Epithelial cell of prostate (primary cell): Measurements from ENCODE around the gene MEGF8.

Source experiments
- DNase-seq: peaks from one replicate; pipeline ENCODE4 v3.0.0-alpha.2; 2011; ENCODE audit warnings: low read depth, low spot score
- H3K27ac ChIP-seq: fragments of 450-650 bp; 2 replicates; pipeline ENCODE4 v1.5.1; 2017; ENCODE audit warnings: mild to moderate bottlenecking

Gene MEGF8

DNA sequence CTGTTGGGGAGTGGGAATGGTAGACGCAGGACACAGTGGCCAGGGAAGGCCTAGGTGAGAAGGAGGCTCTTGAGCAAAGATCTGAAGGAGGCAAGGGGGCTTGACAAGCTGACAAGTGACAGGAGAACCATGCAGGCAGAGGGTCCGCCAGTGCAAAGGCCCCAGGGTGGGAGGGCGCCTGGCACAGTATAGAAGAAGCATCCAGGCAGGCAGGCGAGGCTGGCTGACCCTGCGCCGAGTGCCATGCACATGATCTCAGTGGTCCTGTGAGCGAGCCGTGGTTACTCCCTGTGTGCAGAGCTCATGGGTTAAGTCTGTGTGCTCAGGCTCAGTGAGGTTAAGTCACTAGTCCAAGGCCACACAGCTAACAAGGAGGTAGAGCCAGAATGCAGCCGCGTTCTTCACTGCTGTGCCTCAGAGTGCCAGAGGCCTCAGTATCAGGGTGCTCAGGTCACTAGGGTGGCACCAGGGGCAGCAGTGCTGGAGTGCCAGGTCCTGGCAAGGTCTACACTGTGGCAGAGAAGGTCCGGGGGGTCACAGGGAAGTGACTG lies 49.5 kb downstream of the MEGF8 start:
- DNase-seq, result no peak

DNA sequence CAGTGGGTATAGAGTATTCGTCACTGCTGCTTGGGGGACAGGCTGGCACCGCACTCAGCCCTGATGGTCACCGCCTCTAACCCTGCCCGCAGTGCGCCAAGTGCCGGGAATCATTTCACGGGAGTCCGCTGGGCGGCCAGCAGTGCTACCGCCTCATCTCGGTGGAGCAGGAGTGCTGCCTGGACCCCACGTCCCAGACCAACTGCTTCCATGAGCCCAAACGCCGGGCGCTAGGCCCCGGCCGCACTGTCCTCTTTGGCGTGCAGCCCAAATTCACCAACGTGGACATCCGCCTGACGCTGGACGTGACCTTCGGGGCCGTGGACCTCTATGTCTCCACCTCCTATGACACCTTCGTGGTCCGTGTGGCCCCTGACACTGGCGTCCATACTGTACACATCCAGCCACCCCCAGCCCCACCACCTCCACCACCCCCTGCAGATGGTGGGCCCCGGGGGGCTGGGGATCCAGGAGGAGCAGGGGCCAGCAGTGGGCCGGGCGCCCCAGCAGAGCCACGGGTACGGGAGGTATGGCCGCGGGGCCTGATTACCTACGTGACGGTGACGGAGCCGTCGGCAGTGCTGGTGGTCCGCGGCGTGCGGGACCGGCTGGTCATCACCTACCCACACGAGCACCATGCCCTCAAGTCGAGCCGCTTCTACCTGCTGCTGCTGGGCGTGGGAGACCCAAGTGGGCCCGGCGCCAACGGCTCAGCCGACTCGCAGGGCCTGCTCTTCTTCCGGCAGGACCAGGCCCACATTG lies 50.2 kb downstream of the MEGF8 start:
- DNase-seq, result no peak
- H3K27ac ChIP-seq, result no peak overlapping the region

More for the DNA sequence above, 49.5 kb downstream of the MEGF8 start:
- H3K27ac ChIP-seq, result no peak overlapping the region

DNA sequence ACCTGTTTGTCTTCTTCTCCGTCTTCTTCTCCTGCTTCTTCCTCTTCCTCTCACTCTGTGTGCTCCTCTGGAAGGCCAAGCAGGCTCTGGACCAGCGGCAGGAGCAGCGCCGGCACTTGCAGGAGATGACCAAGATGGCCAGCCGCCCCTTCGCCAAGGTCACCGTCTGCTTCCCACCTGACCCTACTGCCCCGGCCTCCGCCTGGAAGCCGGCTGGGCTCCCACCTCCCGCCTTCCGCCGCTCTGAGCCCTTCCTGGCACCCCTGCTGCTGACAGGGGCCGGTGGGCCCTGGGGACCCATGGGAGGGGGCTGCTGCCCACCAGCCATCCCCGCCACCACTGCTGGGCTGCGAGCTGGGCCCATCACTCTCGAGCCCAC lies 50.7 kb downstream of the MEGF8 start:
- no peak for DNase-seq
- no peak overlapping the region for H3K27ac ChIP-seq

DNA sequence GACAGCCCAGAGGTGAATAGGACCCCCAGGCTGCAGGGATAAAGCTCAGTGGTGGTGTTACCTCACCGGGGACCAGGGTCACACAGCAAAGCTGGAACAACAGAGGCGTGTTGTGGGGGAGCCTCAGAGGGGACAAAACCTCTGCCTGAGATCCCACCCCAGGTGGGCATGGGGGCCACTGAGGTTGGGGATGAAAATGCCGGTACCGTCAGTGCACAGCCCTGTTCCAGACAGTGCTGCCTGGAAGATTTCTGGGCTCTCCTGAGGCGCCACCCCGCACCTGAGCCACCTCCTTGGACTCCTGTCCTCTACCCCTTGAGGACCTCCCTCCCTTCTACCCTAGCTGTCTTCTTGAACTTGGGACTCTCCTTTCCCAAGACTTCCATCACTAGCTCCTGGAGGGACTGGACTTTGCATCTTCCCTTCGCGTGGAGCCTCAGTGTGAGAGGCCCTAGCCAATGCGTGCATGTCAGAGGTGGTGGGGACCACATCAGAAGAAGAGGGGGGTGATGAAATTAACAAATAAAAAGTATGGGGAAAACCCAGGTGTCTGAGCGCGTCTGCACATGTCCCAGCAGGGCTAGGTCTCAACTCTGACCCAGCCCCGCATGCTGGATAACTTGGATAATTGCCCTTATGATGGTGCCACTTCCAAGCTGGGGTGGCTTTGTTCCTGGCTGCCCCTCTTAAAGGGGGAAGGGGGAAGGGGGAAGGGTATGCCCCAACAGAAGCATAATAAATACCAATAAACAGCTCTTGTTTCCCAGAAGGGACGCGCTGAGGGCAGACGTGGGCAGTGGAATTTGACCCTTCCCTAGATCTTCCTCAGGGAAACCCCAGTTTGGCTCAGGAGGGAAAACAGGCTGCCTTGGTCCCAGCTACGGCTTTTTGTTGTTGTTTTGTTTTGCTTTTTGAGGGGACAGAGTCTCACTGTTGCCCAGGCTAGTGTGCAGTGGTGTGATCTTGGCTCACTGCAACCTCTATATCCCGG lies 53.1 kb downstream of the MEGF8 start:
- H3K27ac ChIP-seq, result no peak overlapping the region
- no peak for DNase-seq

DNA sequence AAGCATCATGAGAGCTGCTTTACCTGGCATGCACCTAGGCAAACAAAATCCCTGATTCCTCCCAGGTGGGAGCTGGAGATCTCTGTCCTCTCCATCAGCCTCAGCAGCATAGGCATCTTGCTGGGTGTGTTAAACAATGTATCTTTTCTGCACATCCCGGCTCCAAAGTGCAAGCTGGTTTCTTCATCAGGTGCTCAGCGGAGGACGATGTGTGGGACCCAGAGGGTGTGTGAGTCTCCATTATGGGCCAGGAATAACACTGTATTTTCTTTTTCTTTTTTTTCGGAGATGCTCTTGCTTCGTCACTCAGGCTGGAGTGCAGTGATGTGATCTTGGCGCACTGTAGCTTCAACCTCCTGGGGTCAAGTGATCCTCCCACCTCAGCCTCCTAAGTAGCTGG lies 54.7 kb downstream of the MEGF8 start:
- no peak for DNase-seq
- no peak overlapping the region for H3K27ac ChIP-seq

DNA sequence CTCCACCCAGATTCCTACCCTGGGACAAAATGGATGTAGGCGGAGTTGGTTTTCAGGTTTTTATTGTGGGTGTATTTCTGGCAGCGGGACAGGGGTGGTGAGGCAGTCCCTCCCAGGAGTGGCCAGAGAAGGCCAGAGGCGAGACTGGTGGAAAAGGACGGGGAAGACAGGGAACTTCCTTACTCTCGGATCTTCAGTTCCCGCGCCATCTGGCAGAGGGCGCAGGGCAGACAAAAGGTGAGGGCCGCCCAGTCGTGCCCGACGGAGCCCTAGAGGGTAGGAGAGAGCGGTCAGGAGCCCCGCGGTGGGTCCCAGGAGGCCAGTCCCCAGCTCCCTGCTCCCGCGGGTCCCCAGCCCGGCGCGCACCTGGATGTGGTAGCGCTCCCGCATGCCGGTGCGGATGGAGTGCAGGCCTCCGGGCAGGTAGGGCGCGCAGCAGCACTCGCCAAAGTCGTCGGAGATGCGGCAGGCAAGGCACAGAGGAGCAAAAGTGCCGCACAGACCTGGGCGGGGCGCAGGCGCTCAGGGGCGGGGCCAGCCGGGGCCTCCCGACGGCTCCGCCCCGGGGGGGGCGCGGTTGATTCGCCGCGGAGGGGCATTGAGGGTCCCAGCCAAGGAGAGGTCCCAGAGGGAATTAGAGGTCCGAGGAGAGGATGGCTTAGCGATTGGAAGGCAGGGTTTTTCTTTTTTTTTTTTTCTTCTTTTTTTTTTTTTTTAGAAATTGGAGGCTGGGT lies 61.7 kb downstream of the MEGF8 start:
- H3K27ac ChIP-seq, result peak overlapping the region; percentile 41
- peak; percentile 33 for DNase-seq

DNA sequence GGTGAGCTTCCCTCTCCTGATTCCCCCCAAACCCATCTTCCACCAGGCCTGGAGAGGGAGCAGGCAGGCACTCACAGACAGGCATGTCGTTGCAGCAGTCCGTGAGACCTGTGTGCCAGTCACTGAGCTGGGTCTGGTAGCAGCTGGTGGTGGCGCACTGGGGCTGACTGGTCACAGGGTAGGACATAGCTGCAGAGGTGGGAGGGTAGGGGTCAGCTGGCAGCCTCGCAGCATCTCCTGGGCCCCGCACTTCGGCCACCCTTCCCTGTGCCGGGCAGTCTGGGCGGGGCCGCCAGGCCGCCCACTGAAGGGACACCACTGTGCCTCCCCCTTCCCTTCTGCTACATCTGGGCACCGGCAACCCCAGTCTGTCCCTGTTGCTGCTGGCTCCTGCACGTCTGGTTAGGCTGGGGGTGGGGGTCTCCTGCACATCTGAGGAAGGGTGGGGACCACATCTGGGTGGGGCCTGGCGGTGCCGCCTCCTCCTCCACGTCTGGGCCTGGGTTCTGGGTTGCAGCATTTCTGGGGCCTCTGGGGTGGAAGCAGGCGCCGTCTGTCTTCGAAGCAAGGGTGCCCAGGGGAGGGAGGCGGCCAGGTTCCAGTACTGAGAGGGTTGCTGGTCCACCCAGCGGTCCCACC lies 63.5 kb downstream of the MEGF8 start:
- no peak for DNase-seq
- no peak overlapping the region for H3K27ac ChIP-seq

DNA sequence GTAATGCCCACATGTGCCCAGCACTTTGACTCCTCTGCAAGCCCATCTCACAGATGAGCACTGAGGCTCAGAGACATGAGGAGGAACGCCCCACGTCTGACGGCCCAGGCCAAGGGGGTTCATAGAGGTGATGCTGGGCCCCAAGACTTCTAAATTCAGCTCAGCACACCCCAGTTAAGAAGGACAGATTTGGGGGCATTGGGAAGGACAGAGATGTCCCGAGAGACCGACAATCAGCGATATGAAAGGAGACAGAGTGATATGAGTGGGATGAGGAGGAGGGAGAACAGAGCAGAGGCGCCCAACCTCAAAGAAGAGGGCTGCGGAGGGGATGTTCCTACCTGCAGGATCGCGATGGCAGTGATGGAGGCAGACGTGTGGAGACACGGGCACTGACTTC lies 64.5 kb downstream of the MEGF8 start, which contains the start of gene CNFN:
CNFN (minus strand) TSS at position 399 of the 400 bp plus-strand sequence. CDS start 1,260 bp downstream, outside the sequence.
- DNase-seq, result no peak
- H3K27ac ChIP-seq, result no peak within 1 kb of the TSS

DNA sequence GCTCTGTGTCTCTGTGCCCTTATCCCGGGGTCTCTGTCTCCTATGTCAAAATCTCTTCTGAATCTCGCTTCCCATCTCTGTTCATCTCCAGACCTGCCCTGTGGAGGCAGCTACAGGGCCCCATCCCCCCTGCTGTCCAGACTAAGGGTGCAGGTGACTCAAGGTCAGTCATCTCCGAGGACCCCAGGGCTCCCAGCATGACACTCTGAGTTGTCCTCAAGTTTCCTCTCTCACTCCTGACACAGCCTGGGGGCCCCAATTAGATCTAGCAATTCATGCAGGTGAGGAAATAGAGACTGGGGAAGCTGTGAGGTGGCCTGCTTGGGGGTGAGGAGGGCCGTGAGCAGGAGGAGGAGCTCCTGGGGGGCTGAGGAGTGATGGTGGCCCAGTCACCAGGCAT lies 66.7 kb downstream of the MEGF8 start:
- no peak overlapping the region for H3K27ac ChIP-seq
- no peak for DNase-seq

DNA sequence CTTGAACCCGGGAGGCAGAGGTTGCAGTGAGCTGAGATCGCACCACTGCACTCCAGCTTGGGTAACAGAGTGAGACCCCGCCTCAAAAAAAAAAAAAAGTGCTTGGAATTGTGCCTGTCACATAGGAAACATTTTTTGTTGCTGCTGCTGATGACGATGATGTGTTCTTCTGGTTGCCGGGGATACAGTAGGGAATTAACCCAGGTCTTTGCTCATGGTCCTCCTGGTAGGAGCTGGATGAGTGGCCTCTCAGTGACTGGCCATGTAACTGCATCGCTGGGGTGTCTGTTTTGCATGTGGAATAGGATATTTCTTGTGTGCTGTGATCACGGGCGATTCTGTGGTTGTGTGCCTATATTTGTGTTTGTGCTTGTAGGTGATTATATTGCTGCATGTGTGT lies 69.3 kb downstream of the MEGF8 start:
- DNase-seq, result no peak

DNA sequence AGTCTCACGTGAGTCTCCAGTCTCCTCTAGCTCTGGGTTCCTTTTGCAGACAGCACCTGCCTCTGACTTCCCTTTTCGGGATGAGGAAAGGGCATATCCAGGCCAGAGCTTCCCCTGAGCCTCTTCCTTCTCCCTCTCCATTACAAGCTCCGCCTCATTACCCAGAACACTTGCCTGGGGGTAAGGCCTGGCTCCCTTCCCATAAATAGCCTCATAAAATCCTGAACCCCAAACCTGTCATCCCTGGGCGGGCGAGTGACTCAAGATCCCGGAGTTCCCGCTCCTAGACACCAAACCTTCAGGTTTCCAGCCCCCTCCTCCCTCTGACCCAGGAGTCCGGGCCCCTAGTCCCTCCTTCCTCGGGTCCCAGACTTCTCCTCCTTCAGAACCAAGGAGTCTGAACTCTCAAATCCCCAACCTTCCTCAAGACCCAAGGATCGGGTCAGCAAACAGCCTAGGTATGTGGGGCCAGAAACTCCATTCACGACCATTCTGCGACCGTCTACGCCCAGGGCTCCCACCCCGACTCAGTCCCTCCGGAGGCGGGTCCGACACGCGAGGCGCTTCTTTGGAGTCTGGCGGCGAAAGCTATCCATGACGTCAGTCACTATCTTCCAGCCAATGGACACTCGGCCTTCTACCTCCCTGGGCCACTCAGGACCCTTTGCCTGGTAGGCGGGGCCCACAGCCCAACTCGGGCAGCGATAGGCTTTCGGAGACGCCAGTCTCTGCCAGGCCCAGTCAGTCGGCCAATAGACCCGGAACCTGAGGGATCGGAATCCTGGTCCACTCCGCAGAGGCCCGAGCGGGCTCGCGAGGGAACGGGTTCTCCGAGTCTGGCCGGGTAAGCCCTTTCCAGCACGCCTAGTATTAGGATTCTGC lies 71.2 kb downstream of the MEGF8 start:
- H3K27ac ChIP-seq, result peak overlapping the region; percentile 84
- peak; percentile 93 for DNase-seq

More for the DNA sequence above, 69.3 kb downstream of the MEGF8 start:
- no peak overlapping the region for H3K27ac ChIP-seq

DNA sequence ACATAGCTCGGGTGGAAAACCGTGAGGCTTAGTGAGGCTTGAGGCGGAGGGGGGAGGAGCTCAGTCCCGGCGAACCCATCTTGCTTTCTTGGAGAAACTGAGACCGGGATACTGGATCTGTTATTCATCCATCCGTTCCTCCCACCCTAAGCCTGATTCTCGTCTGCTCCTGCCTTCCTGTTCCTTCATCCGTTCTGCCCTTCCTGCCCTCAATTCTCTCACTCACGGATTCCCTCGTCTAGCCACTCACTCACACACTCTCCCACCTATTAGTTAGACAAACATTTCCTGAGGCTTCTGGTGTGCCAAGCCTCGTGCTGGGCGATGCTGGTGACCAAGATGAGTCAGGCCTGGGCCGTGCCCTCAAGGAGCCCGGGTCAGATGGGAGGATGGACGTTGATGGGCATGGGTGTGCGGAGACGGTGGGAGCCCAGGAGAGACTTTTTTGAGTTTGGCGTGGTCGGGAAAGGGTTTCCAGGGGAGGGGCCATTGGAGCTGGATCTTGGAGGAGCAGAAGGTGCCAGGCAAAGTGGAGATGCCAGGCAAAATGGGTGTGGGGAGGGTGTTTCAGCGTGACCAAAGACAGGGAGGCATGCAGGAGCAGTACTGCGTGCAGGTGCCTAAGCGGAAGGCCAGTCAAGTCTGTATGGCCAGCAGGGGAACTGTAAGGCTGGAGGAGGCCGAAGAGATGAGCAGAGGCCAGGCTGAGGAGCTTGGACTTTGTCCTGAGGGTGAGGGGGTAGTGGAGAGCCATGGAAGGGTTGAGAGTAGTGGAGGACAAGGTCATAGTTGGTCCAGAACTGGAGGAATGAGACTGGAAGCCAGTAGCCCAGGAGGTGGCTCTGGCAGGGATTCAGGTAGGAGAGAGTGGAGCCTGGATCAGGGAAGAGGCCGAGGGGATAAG lies 72.1 kb downstream of the MEGF8 start:
- DNase-seq, result no peak
- H3K27ac ChIP-seq, result peak overlapping the region; percentile 84

DNA sequence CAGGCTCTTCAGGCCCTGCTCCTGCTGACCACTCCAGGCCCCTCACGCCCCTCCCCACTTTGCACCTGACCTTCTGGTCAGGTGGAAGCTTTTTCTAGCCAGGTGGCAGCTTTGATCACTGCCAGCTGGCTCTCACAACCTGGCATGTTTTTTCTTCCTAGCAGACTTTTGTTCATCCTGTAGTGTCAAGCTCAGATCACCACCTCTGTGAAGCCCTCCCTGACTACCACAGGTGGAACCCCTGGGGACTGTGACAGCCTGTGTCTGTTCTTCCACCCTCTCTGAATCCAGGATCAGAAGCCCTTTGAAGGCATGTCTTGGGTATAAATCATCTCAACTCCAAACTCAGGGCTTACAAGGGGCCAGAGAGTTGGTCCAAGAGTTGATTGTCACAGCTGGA lies 75.0 kb downstream of the MEGF8 start:
- DNase-seq, result no peak
- H3K27ac ChIP-seq, result no peak overlapping the region

DNA sequence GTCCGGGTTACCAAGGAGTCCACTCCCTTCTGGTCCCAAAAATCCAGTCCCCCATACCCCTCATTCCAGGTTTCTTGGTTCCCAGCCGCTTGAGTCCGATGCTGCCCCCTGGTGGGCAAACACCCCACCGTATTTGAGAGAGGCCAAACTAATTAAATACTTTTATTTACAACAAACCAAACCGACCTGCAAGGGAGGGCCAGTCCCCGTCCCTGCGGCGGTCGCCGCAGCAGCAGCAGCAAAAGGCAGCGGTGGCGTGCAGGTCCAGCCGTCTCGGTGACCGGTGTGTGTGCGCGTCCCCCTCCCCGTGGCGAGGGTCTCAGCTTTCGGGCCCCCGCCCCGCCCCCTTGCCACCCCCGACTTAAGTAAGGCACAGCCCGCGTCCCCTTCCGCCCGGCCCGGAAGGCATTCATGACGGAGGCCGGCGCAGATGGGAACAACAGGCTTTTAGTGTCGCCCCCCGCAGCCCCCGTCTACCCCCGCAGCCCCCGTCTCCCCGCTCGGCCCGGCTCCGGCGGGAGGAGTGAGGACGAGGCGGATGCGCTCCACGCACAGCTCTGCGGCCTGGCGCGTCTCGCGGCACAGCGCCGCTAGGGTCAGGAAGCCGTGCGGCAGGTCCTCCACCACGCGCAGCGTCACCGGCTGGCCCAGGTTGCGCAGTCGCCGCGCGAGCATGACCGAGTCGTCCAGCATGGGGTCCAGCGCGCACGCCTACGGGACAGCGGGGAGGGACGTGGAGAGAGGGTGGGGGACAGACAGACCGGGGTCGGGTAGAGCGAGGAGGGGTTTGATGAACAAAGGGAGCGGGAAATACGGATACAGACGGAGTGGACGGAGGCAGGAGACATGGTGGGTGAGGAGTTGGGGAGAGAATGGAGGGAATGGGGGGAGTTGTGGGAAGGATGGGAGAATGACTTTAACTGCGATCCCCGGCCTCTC lies 76.2 kb downstream of the MEGF8 start:
- DNase-seq, result no peak
- H3K27ac ChIP-seq, result no peak overlapping the region

DNA sequence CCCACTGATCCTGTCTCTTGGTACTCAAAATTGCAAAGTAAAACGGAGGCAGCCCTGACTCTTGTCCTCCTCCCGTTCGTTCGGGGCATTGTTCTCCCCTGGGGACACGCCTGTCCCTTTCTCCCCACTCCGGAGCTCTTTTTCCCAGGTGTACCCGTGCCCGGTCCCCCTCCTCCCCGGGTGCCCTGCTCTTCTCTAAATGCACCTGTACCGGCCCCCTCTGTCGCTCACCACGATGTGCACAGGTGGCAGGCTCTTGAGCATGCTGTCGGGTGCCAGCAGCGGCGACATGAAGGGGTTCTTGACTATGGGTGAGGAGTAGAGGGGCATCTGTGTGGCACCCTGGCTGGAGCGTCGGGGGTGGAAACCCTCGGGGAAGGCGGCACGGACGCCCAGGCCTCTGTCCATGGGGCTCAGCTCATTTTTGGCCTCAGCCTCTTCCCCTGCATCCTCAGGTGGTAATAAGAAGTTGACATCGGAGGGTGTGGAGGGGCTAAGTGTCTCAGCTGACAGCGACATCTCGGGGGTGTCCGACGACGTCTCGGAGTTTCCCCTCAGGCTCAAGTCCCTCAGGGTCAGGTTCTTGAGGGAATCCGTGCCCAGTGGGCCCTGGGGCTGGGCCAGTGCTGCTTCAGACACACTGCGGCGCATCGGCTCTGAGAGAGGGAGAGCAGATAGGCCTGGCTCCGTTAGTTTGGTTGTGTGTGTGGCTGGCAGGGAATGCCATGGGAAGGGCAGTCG lies 77.1 kb downstream of the MEGF8 start:
- no peak for DNase-seq
- no peak overlapping the region for H3K27ac ChIP-seq

DNA sequence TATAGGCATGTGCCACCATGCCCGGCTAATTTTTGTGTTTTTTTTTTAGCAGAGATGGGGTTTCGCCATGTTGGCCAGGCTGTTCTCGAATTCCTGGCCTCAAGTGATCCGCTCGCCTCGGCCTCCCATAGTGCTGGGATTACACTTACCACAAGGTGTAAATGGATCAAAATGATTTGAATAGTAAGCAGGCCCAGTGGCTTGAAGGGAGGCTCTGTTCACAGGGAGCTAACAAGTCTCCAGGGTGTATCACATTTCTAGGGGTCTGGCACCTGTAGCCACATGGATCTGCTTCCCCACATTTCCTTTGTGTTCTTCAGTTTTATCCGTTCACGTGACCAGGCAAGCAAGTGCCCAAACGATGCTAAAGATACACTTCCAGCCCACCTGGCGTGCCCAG lies 78.2 kb downstream of the MEGF8 start:
- DNase-seq, result no peak
- no peak overlapping the region for H3K27ac ChIP-seq
